ENCODE results near the gene TMEM117. TPM values are rescaled to one million over a fixed set of nuclear protein-coding genes. Genes with fewer than 3 reads are reported as not detected.

Gene TMEM117
- total and polyA plus RNA-seq, 2 experiments from 2014 or later: 18.0 to 21.0 TPM

GRCh38 chr12:44358636-44359035 lies 522.8 kb downstream of the TMEM117 start:
- DNase-seq (ENCODE audit: low read depth in 1 of 2, low spot score in 1 of 2): no peak
- H3K9me3 ChIP-seq (ENCODE audit: low read depth): no peaks in the 10 kb centered on the region
- TF ChIP-seq CTCF (IDR thresholded peaks at IDR 0.05; ENCODE audit: low read depth, low read length): no peak
- H3K4me1 ChIP-seq (ENCODE audit: low read depth): peaks cover 3% of the 10 kb centered on the region
- no peak overlapping the region for H3K4me3 ChIP-seq
- H3K36me3 ChIP-seq: no peaks in the 10 kb centered on the region
- no peaks in the 10 kb centered on the region for H3K27me3 ChIP-seq
- H3K27ac ChIP-seq: no peak overlapping the region

- no peak for DNase-seq (ENCODE audit: low read depth in 1 of 2, low spot score in 1 of 2)
- TF ChIP-seq CTCF (IDR thresholded peaks at IDR 0.05; ENCODE audit: low read depth, low read length): no peak
- H3K27ac ChIP-seq: no peak overlapping the region
- no peak overlapping the region for H3K4me3 ChIP-seq
- H3K27me3 ChIP-seq: no peaks in the 10 kb centered on the region
- no peaks in the 10 kb centered on the region for H3K36me3 ChIP-seq
- H3K9me3 ChIP-seq (ENCODE audit: low read depth): no peaks in the 10 kb centered on the region
- peaks cover 3% of the 10 kb centered on the region for H3K4me1 ChIP-seq (ENCODE audit: low read depth)
Measured at GRCh38 chr12:44362947-44363346, 527.1 kb downstream of the TMEM117 start.

- no peak overlapping the region for H3K4me3 ChIP-seq
- TF ChIP-seq CTCF (IDR thresholded peaks at IDR 0.05; ENCODE audit: low read depth, low read length): no peak
Measured at GRCh38 chr12:44367136-44367535, 531.3 kb downstream of the TMEM117 start.

GRCh38 chr12:44367916-44368315 lies 532.0 kb downstream of the TMEM117 start:
- no peak overlapping the region for H3K27ac ChIP-seq
- H3K27me3 ChIP-seq: no peaks in the 10 kb centered on the region
- no peaks in the 10 kb centered on the region for H3K9me3 ChIP-seq (ENCODE audit: low read depth)
- H3K4me1 ChIP-seq (ENCODE audit: low read depth): no peaks in the 10 kb centered on the region
- DNase-seq (ENCODE audit: low read depth in 1 of 2, low spot score in 1 of 2): no peak
- H3K4me3 ChIP-seq: no peak overlapping the region
- no peaks in the 10 kb centered on the region for H3K36me3 ChIP-seq
- no peak for TF ChIP-seq CTCF (IDR thresholded peaks at IDR 0.05; ENCODE audit: low read depth, low read length)

More at GRCh38 chr12:44367136-44367535, 531.3 kb downstream of the TMEM117 start:
- no peak for DNase-seq (ENCODE audit: low read depth in 1 of 2, low spot score in 1 of 2)
- no peaks in the 10 kb centered on the region for H3K36me3 ChIP-seq
- no peaks in the 10 kb centered on the region for H3K4me1 ChIP-seq (ENCODE audit: low read depth)
- no peaks in the 10 kb centered on the region for H3K27me3 ChIP-seq
- no peak overlapping the region for H3K27ac ChIP-seq
- H3K9me3 ChIP-seq (ENCODE audit: low read depth): no peaks in the 10 kb centered on the region

- H3K27ac ChIP-seq: no peak overlapping the region
- H3K27me3 ChIP-seq: no peaks in the 10 kb centered on the region
- no peaks in the 10 kb centered on the region for H3K36me3 ChIP-seq
- H3K4me1 ChIP-seq (ENCODE audit: low read depth): no peaks in the 10 kb centered on the region
- H3K9me3 ChIP-seq (ENCODE audit: low read depth): no peaks in the 10 kb centered on the region
- DNase-seq (ENCODE audit: low read depth in 1 of 2, low spot score in 1 of 2): no peak
- H3K4me3 ChIP-seq: no peak overlapping the region
- no peak for TF ChIP-seq CTCF (IDR thresholded peaks at IDR 0.05; ENCODE audit: low read depth, low read length)
Measured at GRCh38 chr12:44369998-44370397, 534.1 kb downstream of the TMEM117 start.

GRCh38 chr12:44370982-44371381 lies 535.1 kb downstream of the TMEM117 start:
- no peak for TF ChIP-seq CTCF (IDR thresholded peaks at IDR 0.05; ENCODE audit: low read depth, low read length)
- H3K4me1 ChIP-seq (ENCODE audit: low read depth): no peaks in the 10 kb centered on the region

More at GRCh38 chr12:44370982-44371381, 535.1 kb downstream of the TMEM117 start:
- no peak overlapping the region for H3K27ac ChIP-seq
- H3K36me3 ChIP-seq: no peaks in the 10 kb centered on the region
- no peaks in the 10 kb centered on the region for H3K9me3 ChIP-seq (ENCODE audit: low read depth)
- no peak for DNase-seq (ENCODE audit: low read depth in 1 of 2, low spot score in 1 of 2)
- no peaks in the 10 kb centered on the region for H3K27me3 ChIP-seq
- H3K4me3 ChIP-seq: no peak overlapping the region

Data from cardiac muscle cell (in vitro differentiated cells and primary cell).